Measurements from ENCODE around the gene GABRP.

DNA sequence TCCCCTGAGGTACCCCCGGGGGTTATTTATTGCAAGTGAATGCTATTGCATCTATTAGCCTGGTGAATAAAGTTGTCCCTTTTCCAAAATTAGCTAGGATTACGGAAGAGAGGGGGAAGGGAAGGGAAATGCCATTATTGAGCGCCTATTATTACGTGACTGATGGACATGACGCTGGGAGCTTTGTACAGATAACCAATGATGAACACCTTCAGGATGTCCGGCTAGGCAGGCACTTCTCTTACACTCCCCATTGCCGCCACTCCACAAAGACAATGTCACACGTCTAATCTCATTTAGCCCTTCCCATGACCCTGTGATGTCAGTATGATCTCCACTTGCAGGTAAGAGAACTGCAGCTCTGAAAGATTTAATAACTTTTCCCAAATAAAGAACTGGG lies 9.4 kb downstream of the GABRP start:
- TF ChIP-seq HNF4G (IDR thresholded peaks at IDR 0.05): no peak
- TF ChIP-seq YY1 (IDR thresholded peaks at IDR 0.05): no peak
- TF ChIP-seq CTCF (IDR thresholded peaks at IDR 0.05; ENCODE audit: low read depth, low read length, missing input control): no peak
- no peak for TF ChIP-seq TAF1 (conservative IDR thresholded peaks at IDR 0.05)
